IPS-18a (cell line): Measurements from ENCODE around the gene WDR37.
"Not testable (repeated sequence)": the region's sequence is repeated elsewhere in the genome, so short reads cannot be mapped to it uniquely, and the experiment has no call there.

Source experiments
- H3K27ac ChIP-seq: one replicate; pipeline ENCODE4 v1.5.1; 2013; ENCODE audit warnings: low read length
- H3K27me3 ChIP-seq: one replicate; pipeline ENCODE4 v1.6.1; 2013; ENCODE audit warnings: mild to moderate bottlenecking, low read length; ENCODE audit not compliant: control insufficient read depth, insufficient read depth
- H3K36me3 ChIP-seq: one replicate; pipeline ENCODE4 v1.6.1; 2013; ENCODE audit warnings: low read depth, low read length; ENCODE audit not compliant: control insufficient read depth
- H3K4me1 ChIP-seq: one replicate; pipeline ENCODE4 v1.6.1; 2013; ENCODE audit warnings: low read depth, low read length; ENCODE audit not compliant: control insufficient read depth
- H3K4me3 ChIP-seq: one replicate; pipeline ENCODE4 v1.5.1; 2013; ENCODE audit warnings: low read length
- H3K9ac ChIP-seq: one replicate; pipeline ENCODE4 v1.6.1; 2013; ENCODE audit warnings: mild to moderate bottlenecking, low read length, moderate library complexity
- H3K9me3 ChIP-seq: one replicate; pipeline ENCODE4 v1.6.1; 2013; ENCODE audit warnings: low read depth, low read length; ENCODE audit not compliant: control insufficient read depth

WDR37 gene

DNA sequence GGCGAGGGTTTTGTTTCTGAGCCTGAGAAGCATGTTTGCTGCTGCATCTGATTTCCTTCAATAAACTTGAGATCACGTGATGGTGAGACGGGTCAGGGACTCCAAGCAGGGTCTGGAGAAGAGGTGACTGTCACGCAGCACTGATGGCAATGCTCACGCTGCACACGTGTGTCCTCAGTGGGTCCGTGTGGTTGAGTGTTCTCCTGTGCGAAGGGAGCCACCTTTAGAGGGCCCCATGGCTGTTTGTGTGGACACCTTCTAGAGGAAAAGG lies 100.4 kb downstream of the WDR37 start:
- H3K27me3 ChIP-seq = no peaks in the 10 kb centered on the region
- H3K36me3 ChIP-seq = no peaks in the 10 kb centered on the region

DNA sequence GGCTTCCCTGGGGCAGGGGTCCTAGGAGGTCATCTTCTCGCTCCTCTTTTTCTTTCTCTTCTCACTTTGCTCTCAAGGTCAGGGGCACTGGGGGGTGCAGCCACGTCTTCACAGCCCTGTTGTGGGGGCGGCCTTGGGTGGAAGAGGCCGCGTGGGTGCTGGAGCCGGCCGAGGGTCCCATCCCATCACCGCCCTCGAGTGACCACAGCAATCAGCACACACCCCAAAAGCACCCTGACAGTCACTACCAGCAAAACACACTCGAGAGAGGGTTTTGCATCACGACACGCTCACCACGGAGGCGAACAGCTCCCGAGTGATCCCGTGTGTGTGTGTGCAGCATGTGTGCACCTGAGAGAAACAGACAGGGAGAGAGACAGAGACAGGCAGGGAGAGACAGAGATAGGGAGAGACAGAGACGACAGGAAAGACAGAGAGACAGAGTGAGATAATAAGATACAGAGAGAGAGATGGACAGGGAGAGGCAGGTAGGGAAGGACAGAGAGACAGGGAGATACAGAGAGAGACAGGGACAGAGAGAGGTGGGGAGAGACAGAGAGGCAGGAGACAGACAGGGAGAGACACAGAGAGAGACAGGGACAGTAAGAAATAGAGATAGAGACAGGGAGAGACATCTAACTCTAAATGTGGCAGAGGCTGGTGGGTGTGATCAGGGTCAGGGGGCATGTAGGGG lies 100.9 kb downstream of the WDR37 start:
- Histone ChIP-seq H3K4me1 (no peaks in the 10 kb centered on the region), H3K9me3 (no peaks in the 10 kb centered on the region), H3K36me3 (no peaks in the 10 kb centered on the region), H3K27ac (no peak overlapping the region), H3K4me3 (no peak overlapping the region), H3K9ac (no peak overlapping the region), H3K27me3 (no peaks in the 10 kb centered on the region)

More for the DNA sequence above, 100.4 kb downstream of the WDR37 start:
- H3K4me3 ChIP-seq = no peak overlapping the region
- no peaks in the 10 kb centered on the region for H3K4me1 ChIP-seq
- no peak overlapping the region for H3K9ac ChIP-seq
- H3K27ac ChIP-seq = no peak overlapping the region
- no peaks in the 10 kb centered on the region for H3K9me3 ChIP-seq

DNA sequence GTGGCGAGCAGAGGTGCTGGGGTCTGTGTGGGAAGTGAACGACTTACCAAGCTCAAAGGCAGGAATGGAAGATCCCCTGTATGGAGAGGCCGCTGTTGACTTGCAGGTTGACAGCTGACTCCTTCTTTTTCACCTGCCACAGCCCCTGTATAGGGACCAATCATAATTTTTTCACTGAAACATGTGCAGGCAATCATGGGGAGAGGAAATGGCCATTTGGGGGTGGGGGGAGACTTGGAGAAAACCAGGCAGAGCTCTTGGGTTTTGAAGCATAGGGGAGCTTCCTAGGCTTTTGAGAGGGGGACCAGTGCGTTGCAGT lies 101.4 kb downstream of the WDR37 start:
- H3K27ac ChIP-seq = no peak overlapping the region
- no peaks in the 10 kb centered on the region for H3K36me3 ChIP-seq
- H3K4me3 ChIP-seq = no peak overlapping the region
- no peaks in the 10 kb centered on the region for H3K9me3 ChIP-seq
- H3K27me3 ChIP-seq = no peaks in the 10 kb centered on the region
- no peak overlapping the region for H3K9ac ChIP-seq
- H3K4me1 ChIP-seq = no peaks in the 10 kb centered on the region

DNA sequence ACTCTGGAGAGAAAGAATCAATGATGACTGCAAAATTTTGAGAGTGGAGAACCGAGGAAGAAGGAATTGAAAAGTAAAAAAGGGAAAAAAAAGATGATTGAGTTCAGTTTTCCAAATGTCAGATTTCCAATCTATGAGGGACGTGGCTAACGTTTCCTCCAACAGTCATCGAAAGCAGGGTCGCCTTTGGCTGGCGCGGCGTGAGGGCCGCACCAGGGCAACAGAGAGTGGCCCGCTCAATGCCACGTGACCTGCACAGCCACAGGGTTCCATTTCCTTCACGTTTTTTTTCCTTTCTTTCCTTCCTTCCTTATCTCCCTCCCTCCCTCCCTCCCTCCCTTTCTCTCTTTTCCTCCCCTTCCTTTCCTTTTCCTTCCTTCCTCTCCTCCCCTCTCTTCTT lies 101.9 kb downstream of the WDR37 start:
- no peaks in the 10 kb centered on the region for H3K27me3 ChIP-seq
- H3K36me3 ChIP-seq = no peaks in the 10 kb centered on the region
- H3K27ac ChIP-seq = no peak overlapping the region
- no peaks in the 10 kb centered on the region for H3K9me3 ChIP-seq
- no peak overlapping the region for H3K9ac ChIP-seq
- H3K4me3 ChIP-seq = no peak overlapping the region
- no peaks in the 10 kb centered on the region for H3K4me1 ChIP-seq

DNA sequence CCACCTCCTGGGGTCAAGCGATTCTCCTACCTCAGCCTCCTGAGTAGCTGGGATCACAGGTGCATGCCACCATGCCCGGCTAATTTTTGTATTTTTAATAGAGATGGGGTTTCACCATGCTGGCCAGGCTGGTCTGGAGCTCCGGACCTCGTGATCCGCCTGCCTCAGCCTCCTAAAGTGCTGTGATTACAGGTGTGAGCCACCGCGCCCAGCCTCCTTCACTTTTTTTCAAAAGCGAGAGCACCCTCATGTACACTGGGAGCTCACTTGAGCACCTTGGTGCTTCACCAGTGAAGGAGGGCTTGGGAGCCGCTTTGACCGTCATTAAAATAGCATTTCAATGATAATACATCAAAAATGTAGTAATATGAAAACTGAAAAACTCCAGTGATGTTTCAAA lies 102.4 kb downstream of the WDR37 start:
- H3K36me3 ChIP-seq, H3K9ac ChIP-seq, H3K27me3 ChIP-seq, H3K4me1 ChIP-seq, H3K9me3 ChIP-seq, H3K27ac ChIP-seq, H3K4me3 ChIP-seq: not testable (repeated sequence)

DNA sequence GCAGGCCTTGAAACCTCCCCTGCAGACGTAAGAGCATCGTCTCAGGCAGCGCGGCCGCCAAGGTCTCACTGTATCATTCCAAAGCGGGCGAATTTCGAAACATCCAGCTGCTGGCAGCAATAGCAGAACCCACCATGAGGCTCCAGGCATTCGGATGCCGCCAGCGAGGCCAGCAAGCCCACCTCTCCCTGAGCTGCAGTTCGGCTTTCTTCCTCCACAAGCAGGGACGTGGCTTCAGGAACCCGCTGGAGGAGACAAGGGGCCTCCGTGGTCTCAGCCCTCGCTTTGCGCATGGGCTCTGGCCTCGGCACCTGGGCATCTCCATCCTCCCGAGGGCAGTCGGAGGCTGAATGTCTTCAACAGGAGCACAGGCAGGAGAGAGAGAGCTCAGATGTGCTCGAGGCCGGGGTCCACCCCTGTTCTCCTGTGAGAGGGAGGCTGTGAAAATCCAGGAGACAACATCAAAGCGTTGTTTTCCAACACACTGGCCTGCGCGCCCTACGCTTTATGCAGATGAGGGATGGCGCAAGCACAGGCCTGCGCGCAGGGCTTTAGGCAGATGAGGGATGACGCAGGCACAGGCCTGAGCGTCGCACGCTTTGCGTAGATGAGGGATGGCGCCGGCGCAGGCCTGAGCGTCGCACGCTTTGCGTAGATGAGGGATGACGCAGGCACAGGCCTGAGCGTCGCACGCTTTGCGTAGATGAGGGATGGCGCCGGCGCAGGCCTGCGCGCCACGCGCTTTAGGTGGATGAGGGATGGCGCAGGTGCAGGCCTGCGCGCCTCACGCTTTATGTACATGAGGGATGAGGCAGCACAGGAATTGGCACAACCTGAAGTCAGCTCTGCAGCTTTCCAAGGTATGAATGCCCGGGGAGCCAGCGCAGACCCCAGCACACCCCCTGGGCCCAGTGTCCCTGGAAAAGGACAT lies 103.2 kb downstream of the WDR37 start:
- H3K27me3 ChIP-seq = no peaks in the 10 kb centered on the region
- no peaks in the 10 kb centered on the region for H3K9me3 ChIP-seq
- H3K27ac ChIP-seq = no peak overlapping the region
- no peak overlapping the region for H3K4me3 ChIP-seq
- no peak overlapping the region for H3K9ac ChIP-seq
- H3K36me3 ChIP-seq = no peaks in the 10 kb centered on the region
- H3K4me1 ChIP-seq = no peaks in the 10 kb centered on the region

DNA sequence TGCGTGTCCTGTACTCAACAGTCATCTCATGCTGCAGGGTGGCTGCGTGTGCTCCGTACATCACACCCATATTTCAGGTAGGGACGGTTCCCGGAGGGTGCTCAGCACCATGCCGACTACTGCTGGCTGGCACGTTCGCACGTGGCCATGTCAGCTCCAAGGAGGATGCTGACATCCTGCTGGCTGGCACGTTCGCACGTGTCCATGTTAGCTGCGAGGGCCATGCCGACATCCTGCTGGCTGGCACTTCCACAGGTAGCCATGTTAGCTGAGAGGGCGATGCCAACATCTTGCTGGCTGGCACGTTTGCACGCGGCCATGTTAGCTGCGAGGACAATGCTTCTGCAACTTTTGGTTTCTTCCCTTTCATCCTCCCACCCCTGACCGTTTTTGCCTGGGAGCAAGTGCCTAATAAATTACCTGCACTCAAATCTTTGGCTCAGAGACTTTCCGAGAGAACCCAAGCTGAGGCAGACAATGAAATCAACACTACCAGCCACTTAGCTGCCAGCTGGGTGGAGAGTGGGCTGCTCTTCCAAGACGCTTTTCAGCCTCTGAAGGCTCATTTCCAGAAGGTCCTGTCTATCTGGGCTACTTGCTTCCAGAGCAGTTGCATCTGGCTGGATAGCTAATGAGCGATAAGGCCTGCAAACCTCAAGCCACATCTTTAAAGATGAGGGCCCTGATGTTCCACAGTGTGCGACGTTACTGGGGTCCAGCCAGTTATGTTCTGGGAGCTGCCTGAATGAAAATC lies 104.6 kb downstream of the WDR37 start:
- Histone ChIP-seq H3K36me3 (no peaks in the 10 kb centered on the region), H3K9ac (no peak overlapping the region), H3K27me3 (no peaks in the 10 kb centered on the region), H3K4me1 (no peaks in the 10 kb centered on the region), H3K9me3 (no peaks in the 10 kb centered on the region), H3K27ac (no peak overlapping the region), H3K4me3 (no peak overlapping the region)

DNA sequence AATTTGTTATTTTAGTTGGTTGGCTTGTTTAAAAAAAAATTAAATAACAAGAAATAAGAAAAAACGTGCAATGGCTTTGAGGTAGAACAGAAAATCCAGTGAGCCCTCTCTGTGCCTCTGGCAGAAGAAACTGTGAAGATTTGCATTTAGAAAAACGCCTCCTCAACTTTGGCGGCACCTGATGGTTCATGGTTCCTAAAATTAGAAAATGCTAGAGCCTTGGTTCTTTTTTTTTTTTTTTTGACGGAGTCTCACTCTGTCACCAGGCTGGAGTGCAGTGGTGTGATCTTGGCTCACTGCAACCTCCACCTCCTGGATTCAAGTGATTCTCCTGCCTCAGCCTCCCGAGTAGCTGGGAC lies 105.1 kb downstream of the WDR37 start:
- not testable (repeated sequence) for H3K4me3 ChIP-seq, H3K27me3 ChIP-seq, H3K9me3 ChIP-seq, H3K27ac ChIP-seq, H3K36me3 ChIP-seq, H3K9ac ChIP-seq, H3K4me1 ChIP-seq

DNA sequence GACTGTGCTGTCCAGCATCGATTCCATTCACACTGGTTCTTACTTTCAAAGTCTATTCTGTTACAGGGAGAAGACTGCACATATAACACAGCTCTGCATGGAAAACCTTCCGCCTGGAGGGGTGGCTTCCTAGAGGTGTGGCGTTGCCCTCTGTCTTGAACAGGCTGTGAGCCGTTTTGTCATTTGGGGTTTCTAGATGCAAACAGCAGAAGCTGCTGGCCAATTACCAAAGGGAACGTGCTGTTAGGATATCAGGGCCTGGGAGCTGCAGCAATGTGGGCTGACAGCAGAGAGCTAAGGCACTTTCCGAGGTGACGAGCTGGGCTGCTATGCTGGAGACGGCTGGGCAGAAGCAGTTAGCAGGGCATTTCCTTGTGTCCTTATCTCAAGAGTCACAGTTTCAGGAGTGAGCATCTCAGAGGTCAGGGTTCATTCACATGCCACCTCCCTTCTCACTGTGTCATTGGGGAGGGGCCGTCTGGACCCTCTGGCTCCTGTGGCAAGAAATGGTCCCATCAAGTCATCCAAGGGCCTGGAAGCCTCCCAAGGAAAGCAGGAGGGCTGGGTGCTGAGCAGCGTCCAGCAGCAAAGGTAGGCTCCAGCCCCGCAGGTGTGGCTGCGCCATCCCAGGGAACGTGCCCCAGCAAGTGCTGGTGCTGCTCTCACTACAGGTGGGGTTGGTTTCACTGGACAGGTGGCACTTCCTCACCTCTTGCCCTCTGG lies 106.5 kb downstream of the WDR37 start:
- Histone ChIP-seq H3K27me3 (no peaks in the 10 kb centered on the region), H3K9me3 (no peaks in the 10 kb centered on the region), H3K36me3 (no peaks in the 10 kb centered on the region), H3K4me1 (no peaks in the 10 kb centered on the region), H3K4me3 (no peak overlapping the region), H3K27ac (no peak overlapping the region), H3K9ac (no peak overlapping the region)

DNA sequence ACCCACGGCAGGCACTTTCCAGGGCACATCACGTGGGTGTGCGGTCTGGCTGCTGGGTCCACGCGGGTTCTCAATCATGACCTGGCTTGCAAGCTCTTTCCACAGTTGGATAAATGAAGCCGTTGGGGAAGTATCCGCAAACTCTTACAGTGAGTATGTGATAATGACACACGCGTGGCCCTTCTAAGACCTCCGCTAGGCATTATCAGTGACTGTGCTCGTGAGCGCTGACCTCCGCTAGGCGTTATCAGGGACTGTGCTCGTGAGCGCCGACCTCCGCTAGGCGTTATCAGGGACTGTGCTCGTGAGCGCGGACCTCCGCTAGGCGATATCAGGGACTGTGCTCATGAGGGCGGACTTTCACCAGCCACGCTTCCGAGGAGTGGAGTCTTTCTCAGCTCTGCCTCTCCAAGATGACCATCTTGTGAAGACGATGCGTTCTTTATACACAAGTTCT lies 107.0 kb downstream of the WDR37 start:
- Histone ChIP-seq H3K27ac (no peak overlapping the region), H3K27me3 (no peaks in the 10 kb centered on the region), H3K9me3 (no peaks in the 10 kb centered on the region), H3K4me1 (no peaks in the 10 kb centered on the region), H3K36me3 (no peaks in the 10 kb centered on the region), H3K9ac (no peak overlapping the region), H3K4me3 (no peak overlapping the region)

DNA sequence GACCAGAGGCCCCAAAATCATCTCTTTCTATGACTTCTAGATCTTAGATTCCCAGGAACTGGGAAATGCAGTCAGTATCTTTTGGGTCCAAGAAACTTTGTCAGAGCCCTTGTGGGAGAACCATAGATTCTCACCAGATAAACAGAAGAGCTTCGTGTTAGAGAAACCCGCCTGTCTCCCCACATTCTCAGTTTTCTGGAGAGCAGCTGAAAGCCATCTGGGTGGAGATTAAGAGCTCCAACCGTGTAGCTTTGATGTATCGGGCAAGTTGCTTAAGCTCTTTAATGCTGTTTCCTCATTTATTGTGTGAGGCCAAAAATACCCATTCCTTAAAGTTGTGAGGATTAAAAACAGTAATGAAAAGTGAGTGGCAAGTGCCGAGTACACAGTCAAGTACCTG lies 107.6 kb downstream of the WDR37 start:
- Histone ChIP-seq H3K27ac (no peak overlapping the region), H3K9me3 (no peaks in the 10 kb centered on the region), H3K27me3 (no peaks in the 10 kb centered on the region), H3K36me3 (no peaks in the 10 kb centered on the region), H3K9ac (no peak overlapping the region), H3K4me3 (no peak overlapping the region), H3K4me1 (no peaks in the 10 kb centered on the region)
